Measurements from ENCODE around the gene LLGL2. TPM values are rescaled to one million over a fixed set of nuclear protein-coding genes. Genes with fewer than 3 reads are reported as not detected.

Gene LLGL2
- total RNA-seq, 4 donors from 2014 or later: 326 to 1,573 (median 641) TPM

DNA sequence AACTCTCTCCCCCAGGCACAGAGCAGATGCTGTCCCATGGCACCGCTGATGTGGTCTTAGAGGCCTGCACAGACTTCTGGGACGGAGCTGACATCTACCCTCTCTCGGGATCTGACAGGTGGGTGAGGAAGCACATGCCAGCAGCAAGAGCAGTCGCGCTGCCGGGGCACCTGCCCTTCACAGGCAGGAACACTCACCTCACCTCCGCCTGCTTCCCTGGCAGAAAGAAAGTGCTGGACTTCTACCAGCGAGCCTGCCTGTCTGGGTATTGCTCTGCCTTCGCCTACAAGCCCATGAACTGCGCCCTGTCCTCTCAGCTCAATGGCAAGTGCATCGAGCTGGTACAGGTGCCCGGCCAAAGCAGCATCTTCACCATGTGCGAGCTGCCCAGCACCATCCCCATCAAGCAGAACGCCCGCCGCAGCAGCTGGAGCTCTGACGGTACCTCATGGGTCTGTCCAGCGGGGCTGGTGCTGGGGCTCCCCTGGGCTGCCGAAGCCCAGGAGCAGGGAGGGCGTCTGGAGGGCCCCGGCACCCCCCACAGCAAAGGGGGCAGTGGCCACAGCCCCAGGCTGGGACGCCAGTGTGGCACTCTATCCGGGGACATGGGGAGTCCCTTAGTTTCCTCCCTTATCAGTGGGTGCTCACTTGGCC lies 31.9 kb upstream of the LLGL2 start:
- H3K9me3 ChIP-seq: no peaks in the 10 kb centered on the region
- in situ Hi-C loops (cut with MboI; ENCODE audit: low pct_ligation_motif_present in 1 of 4, low pct_unique_long_range_greater_than_20kb in 1 of 4, low sequenced_read_pairs in 3 of 4) (loop anchor here in 1 of 4 donors (10.0 kb wide), 1 partner anchor 69 kb away; no protein-coding TSS in a partner anchor), intact Hi-C loops (cut with DNase I; ENCODE audit: low total_unique reads) (no loop called here)
- WGBS, 2 donors (ENCODE audit: low coverage in 1 of 2): 94% methylated on average over 23 of the region's 23 CpGs; no CpG with 5 or more reads in 1 of the 2 donors
- no peaks in the 10 kb centered on the region for H3K27me3 ChIP-seq
- no peak overlapping the region for H3K27ac ChIP-seq
- TF ChIP-seq, protein P1, sequence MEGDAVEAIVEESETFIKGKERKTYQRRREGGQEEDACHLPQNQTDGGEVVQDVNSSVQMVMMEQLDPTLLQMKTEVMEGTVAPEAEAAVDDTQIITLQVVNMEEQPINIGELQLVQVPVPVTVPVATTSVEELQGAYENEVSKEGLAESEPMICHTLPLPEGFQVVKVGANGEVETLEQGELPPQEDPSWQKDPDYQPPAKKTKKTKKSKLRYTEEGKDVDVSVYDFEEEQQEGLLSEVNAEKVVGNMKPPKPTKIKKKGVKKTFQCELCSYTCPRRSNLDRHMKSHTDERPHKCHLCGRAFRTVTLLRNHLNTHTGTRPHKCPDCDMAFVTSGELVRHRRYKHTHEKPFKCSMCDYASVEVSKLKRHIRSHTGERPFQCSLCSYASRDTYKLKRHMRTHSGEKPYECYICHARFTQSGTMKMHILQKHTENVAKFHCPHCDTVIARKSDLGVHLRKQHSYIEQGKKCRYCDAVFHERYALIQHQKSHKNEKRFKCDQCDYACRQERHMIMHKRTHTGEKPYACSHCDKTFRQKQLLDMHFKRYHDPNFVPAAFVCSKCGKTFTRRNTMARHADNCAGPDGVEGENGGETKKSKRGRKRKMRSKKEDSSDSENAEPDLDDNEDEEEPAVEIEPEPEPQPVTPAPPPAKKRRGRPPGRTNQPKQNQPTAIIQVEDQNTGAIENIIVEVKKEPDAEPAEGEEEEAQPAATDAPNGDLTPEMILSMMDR (IDR thresholded peaks at IDR 0.05): no peak
- TF ChIP-seq POLR2A (IDR thresholded peaks at IDR 0.05) (no peak), POLR2AphosphoS5 (IDR thresholded peaks at IDR 0.05) (no peak), EP300 (IDR thresholded peaks at IDR 0.05; ENCODE audit: low read depth) (no peak)
- DNase-seq: no peak
- H3K4me3 ChIP-seq: no peak overlapping the region
- peaks cover 0 to 14% (median 8%) of the 10 kb centered on the region in 4 donors for H3K4me1 ChIP-seq
- peaks cover 0 to 18% (median 7%) of the 10 kb centered on the region in 4 donors for H3K36me3 ChIP-seq

DNA sequence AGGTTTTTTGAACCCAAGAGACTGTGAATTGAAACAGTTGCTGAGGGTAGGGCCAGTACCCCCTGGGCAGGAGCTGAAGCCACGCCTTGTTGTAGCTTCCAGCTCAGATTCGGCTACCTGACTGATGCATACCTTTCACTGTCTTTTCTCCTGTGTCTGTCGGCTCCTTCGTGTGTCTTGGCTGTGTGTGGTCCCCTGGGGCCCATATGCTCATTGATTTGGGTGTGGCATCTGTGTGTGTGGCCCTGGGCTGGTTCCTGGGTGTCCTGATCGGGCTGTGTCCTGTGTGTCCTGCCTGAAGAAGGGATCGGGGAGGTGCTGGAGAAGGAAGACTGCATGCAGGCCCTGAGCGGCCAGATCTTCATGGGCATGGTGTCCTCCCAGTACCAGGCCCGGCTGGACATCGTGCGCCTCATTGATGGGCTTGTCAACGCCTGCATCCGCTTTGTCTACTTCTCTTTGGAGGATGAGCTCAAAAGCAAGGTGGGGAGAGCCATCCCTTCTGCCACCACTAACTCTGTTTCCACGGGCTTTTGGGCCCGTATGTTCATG lies 31.1 kb upstream of the LLGL2 start:
- DNase-seq: no peak
- H3K27me3 ChIP-seq: no peaks in the 10 kb centered on the region
- H3K36me3 ChIP-seq: peaks cover 0 to 18% (median 7%) of the 10 kb centered on the region in 4 donors
- intact Hi-C loops (cut with DNase I; ENCODE audit: low total_unique reads): no loop called here
- no peaks in the 10 kb centered on the region for H3K9me3 ChIP-seq
- peaks cover 0 to 13% (median 8%) of the 10 kb centered on the region in 4 donors for H3K4me1 ChIP-seq
- no peak overlapping the region for H3K27ac ChIP-seq
- TF ChIP-seq, protein P1 (IDR thresholded peaks at IDR 0.05): no peak
- TF ChIP-seq POLR2A (IDR thresholded peaks at IDR 0.05): no peak
- TF ChIP-seq POLR2AphosphoS5 (IDR thresholded peaks at IDR 0.05): no peak
- TF ChIP-seq EP300 (IDR thresholded peaks at IDR 0.05; ENCODE audit: low read depth): no peak
- WGBS, 2 donors (ENCODE audit: low coverage in 1 of 2): 50 to 92% methylated on average over 1 to 14 of the region's 14 CpGs
- H3K4me3 ChIP-seq: no peak overlapping the region
- in situ Hi-C loops (cut with MboI; ENCODE audit: low pct_ligation_motif_present in 1 of 4, low pct_unique_long_range_greater_than_20kb in 1 of 4, low sequenced_read_pairs in 3 of 4): loop anchor here in 1 of 4 donors (10.0 kb wide), 1 partner anchor 70 kb away; no protein-coding TSS in a partner anchor

DNA sequence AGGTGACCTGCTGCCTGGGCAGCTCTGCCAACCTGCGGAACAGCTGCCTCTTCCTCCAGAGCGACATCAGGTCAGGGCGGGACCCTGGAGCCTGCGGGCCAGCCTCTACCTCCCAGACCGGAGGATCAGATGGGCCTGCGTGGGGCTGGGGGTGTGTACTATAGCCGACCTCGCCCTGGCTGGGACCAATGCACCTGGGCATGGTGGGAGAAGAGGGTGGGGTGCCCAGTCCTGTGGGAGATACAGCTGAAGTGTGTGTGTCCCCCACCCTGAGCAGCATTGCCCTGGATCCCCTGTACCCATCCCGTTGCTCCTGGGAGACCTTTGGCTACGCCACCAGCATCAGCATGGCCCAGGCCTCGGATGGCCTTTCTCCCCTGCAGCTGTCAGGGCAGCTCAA lies 29.5 kb upstream of the LLGL2 start:
- in situ Hi-C loops (cut with MboI; ENCODE audit: low pct_ligation_motif_present in 1 of 4, low pct_unique_long_range_greater_than_20kb in 1 of 4, low sequenced_read_pairs in 3 of 4) (loop anchor here in 1 of 4 donors (10.0 kb wide), 1 partner anchor 71 kb away; no protein-coding TSS in a partner anchor), intact Hi-C loops (cut with DNase I; ENCODE audit: low total_unique reads) (no loop called here)
- Histone ChIP-seq H3K36me3 (peaks cover 0 to 18% (median 7%) of the 10 kb centered on the region in 4 donors), H3K9me3 (no peaks in the 10 kb centered on the region), H3K4me1 (no peaks in the 10 kb centered on the region), H3K4me3 (no peak overlapping the region), H3K27ac (no peak overlapping the region), H3K27me3 (no peaks in the 10 kb centered on the region)
- no peak for DNase-seq
- WGBS, 2 donors (ENCODE audit: low coverage in 1 of 2): 93% methylated on average over 5 to 11 of the region's 11 CpGs
- no peak for TF ChIP-seq POLR2AphosphoS5 (IDR thresholded peaks at IDR 0.05)
- TF ChIP-seq EP300 (IDR thresholded peaks at IDR 0.05; ENCODE audit: low read depth): no peak
- TF ChIP-seq POLR2A (IDR thresholded peaks at IDR 0.05): no peak
- TF ChIP-seq, protein P1 (IDR thresholded peaks at IDR 0.05): no peak

DNA sequence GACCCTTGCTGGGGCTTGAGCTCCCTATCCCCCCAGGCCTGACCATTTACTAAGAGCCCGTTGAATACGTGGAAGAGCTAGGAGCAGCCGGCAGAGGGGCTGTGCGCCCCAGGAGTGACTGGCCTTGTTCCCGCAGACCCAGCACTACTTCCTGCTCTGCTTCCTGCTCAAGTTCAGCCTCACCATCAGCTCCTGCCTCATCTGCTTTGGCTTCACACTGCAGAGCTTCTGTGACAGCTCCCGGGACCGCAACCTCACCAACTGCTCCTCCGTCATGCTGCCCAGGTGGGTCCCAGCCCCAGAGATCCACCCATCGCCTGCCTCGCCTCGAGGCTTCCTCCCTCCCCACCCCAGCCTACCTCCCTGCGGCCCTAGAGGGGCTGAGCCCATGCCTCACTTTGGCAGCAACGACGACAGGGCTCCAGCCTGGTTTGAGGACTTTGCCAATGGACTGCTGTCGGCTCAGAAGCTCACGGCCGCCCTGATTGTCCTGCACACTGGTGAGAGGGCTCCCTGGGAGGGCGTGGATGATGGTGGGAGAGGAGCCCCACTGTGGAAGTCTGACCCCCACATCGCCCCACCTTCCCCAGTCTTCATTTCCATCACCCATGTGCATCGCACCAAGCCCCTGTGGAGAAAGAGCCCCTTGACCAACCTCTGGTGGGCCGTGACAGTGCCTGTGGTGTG lies 27.3 kb upstream of the LLGL2 start:
- in situ Hi-C loops (cut with MboI; ENCODE audit: low pct_ligation_motif_present in 1 of 4, low pct_unique_long_range_greater_than_20kb in 1 of 4, low sequenced_read_pairs in 3 of 4) (loop anchor here in 1 of 4 donors (10.0 kb wide), 1 partner anchor 73 kb away; no protein-coding TSS in a partner anchor), intact Hi-C loops (cut with DNase I; ENCODE audit: low total_unique reads) (no loop called here)
- TF ChIP-seq, protein P1 (IDR thresholded peaks at IDR 0.05): no peak
- TF ChIP-seq EP300 (IDR thresholded peaks at IDR 0.05; ENCODE audit: low read depth) (no peak), POLR2A (IDR thresholded peaks at IDR 0.05) (no peak), POLR2AphosphoS5 (IDR thresholded peaks at IDR 0.05) (no peak)
- Histone ChIP-seq H3K36me3 (peaks cover 0 to 15% (median 5%) of the 10 kb centered on the region in 4 donors), H3K4me1 (no peaks in the 10 kb centered on the region), H3K4me3 (no peak overlapping the region), H3K27me3 (no peaks in the 10 kb centered on the region), H3K9me3 (no peaks in the 10 kb centered on the region), H3K27ac (no peak overlapping the region)
- WGBS, 2 donors (ENCODE audit: low coverage in 1 of 2): 84% methylated on average over 21 of the region's 21 CpGs; no CpG with 5 or more reads in 1 of the 2 donors
- no peak for DNase-seq

Data from transverse colon (tissue), 4 donors.